Nephron (organoid): ENCODE data around the gene SUMO2.

Experiments
- H3K27ac Mint-ChIP-seq, 3 experiments: 2 replicates each; pipeline ENCODE4 v1.8.0; 2020; ENCODE audit warnings: mixed read lengths in 3 of 3, mild to moderate bottlenecking in 2 of 3, moderate library complexity in 1 of 3
- H3K27me3 Mint-ChIP-seq: 2 replicates; pipeline ENCODE4 v1.8.0; 2021; ENCODE audit warnings: low read depth, mild to moderate bottlenecking, moderate library complexity, mixed read lengths
- H3K36me3 Mint-ChIP-seq: 2 replicates; pipeline ENCODE4 v1.8.0; 2020; ENCODE audit warnings: low read depth, mixed read lengths
- H3K4me1 Mint-ChIP-seq: 2 replicates; pipeline ENCODE4 v1.8.0; 2020; ENCODE audit warnings: mixed read lengths
- H3K4me3 Mint-ChIP-seq, 3 experiments: 2 replicates each; pipeline ENCODE4 v1.8.0; 2020; ENCODE audit warnings: mild to moderate bottlenecking in 3 of 3, mixed read lengths in 3 of 3, moderate library complexity in 2 of 3
- H3K9me3 Mint-ChIP-seq: 2 replicates; pipeline ENCODE4 v1.8.0; 2020; ENCODE audit warnings: mixed read lengths
- TF ChIP-seq, protein P1 (sequence below), 3 experiments: fragments of 200-600 bp; sonication (generic); IDR thresholded peaks; one replicate each; pipeline ENCODE4 v1.5.0; 2021; ENCODE audit warnings: antibody characterized with exemption in 3 of 3; ENCODE audit not compliant: unreplicated experiment in 3 of 3

SUMO2 gene

DNA sequence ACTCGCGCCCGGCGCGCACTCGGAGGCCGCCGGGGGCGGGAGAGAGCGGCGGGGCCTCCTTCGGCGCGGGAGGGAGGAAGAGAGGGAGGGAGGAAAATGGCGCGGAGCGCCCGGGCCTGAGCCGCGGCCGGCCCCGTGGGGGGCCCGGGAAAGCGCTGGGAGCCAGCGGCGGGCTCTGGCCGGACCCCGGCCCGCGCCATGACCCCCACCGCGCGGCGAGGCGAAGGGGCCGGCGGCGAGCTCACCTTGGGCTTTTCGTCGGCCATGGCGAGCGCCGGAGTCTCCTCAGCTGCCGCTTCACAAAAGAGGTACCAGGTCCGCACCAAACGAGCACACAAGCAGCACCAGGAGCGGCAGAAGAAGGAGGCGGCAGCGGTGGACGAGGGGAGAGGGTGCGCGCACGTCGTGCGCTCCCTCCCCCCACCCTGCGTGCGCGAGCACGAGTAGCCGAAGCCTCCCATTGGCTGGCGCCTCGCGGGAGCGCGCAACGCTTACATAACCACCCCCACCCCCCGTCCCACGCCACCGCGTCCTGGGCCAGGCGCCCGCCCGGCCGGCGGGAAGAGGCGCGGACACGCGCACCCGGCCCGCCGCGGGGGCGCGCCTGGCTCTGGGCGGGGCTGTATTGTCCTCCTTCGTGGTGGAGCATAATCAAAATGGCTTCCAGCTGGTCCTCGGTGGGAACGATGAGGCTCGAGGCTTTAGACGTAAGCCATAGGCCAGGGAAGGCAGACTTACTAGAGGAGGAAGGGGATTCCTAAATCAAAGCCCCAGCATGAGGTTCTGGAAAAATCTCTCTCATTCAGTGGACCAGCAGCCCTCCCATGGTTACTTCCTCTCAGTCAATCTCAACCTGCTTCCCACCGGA lies at the start of gene SUMO2:
TSS of gene SUMO2 (minus strand) at position 391 of the 868 bp plus-strand sequence. CDS start at position 266, 125 bp downstream.
- Mint-ChIP-seq H3K36me3 (peaks cover 15% of the 10 kb centered on the region), H3K4me3 (peak within 1 kb of the TSS; percentile 86 to 89 (median 87)), H3K27me3 (no peaks in the 10 kb centered on the region), H3K9me3 (no peaks in the 10 kb centered on the region), H3K27ac (peak within 1 kb of the TSS; percentile 88 to 96 (median 94)), H3K4me1 (peaks cover 28% of the 10 kb centered on the region)
- TF ChIP-seq, protein P1, sequence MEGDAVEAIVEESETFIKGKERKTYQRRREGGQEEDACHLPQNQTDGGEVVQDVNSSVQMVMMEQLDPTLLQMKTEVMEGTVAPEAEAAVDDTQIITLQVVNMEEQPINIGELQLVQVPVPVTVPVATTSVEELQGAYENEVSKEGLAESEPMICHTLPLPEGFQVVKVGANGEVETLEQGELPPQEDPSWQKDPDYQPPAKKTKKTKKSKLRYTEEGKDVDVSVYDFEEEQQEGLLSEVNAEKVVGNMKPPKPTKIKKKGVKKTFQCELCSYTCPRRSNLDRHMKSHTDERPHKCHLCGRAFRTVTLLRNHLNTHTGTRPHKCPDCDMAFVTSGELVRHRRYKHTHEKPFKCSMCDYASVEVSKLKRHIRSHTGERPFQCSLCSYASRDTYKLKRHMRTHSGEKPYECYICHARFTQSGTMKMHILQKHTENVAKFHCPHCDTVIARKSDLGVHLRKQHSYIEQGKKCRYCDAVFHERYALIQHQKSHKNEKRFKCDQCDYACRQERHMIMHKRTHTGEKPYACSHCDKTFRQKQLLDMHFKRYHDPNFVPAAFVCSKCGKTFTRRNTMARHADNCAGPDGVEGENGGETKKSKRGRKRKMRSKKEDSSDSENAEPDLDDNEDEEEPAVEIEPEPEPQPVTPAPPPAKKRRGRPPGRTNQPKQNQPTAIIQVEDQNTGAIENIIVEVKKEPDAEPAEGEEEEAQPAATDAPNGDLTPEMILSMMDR (IDR thresholded peaks at IDR 0.05; ENCODE audit: unreplicated experiment in 3 of 3) = peak in 1 of 3 experiments; percentile 21

DNA sequence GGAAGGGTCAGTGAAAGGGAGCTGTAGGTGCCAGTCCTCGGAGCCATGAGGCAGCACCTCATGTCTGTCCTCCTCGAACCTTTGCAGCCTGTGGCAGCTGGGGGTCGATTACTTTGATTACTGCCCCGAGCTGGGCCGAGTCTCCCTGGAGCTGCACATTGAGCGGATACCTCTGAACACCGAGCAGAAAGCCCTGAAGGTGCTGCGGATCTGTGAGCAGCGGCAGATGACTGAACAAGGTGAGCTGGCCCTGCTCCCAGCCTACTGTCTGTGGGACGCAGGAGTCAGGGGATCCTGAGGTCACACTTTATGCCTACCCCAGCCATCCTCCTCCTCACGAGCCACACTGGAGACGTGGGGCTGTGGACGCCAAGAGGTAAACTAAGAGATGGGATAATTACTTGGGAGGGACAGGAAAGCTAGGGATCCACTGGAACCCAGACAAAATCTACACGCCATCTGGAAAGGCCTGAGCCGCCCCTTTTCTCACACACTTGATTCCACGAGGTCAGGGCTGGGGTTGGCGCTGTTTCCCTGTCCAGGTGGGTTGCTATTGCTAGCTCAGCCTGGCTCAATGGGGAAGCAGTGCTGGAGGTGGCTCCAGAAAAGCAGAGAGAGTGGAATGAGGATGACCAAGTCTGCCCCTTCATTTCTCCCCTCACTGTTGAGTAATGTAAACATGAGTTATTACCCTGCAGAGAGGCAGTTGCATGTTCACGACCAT lies 49.1 kb upstream of the SUMO2 start:
- peaks cover 65% of the 10 kb centered on the region for H3K36me3 Mint-ChIP-seq
- H3K4me1 Mint-ChIP-seq = no peaks in the 10 kb centered on the region
- H3K27ac Mint-ChIP-seq = no peak overlapping the region
- H3K4me3 Mint-ChIP-seq = no peak overlapping the region
- H3K9me3 Mint-ChIP-seq = no peaks in the 10 kb centered on the region
- peaks cover 3% of the 10 kb centered on the region for H3K27me3 Mint-ChIP-seq
- TF ChIP-seq, protein P1 (IDR thresholded peaks at IDR 0.05; ENCODE audit: unreplicated experiment in 3 of 3) = no peak

DNA sequence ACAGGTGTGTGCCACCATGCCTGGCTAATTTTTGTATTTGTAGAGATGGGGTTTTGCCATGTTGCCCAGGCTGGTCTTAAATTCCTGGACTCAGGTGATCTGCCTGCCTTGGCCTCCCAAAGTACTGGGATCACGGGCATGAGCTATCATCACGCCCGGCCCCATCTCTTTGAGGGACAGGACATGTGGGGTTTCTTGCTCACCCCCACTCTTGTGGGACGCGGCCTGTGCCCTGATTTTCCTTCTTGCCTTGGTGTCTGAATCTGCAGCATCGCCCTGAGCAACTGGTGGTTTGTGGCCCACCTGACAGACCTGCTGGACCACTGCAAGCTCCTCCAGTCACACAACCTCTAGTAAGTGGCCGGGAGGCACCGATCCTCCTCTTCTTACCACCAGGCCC lies 48.3 kb upstream of the SUMO2 start:
- TF ChIP-seq, protein P1 (IDR thresholded peaks at IDR 0.05; ENCODE audit: unreplicated experiment in 3 of 3) = no peak
- Mint-ChIP-seq H3K36me3 (peaks cover 64% of the 10 kb centered on the region), H3K27ac (no peak overlapping the region), H3K9me3 (no peaks in the 10 kb centered on the region), H3K4me3 (no peak overlapping the region), H3K27me3 (peaks cover 3% of the 10 kb centered on the region), H3K4me1 (no peaks in the 10 kb centered on the region)

DNA sequence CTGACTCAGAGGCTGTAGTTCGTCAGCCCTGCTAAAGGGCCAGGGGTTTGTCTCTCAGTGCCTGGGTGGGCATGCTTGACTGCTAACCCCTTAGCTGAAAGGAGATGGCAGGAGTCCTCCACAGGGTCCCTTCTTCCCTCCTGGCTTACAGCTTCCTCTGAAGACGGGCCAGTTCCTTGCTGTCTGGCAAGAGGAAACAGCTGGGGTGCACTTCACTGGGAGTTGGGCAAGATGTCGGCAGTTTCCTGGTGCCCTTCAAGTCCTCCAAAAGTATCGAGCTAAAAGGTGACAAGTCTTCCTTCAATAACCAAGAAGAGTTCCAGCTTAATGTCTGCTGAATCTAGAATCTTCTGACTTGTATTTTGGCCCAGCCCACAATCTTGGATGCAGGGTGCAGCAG lies 46.1 kb upstream of the SUMO2 start:
- Mint-ChIP-seq H3K36me3 (peaks cover 69% of the 10 kb centered on the region), H3K9me3 (no peaks in the 10 kb centered on the region), H3K27ac (no peak overlapping the region), H3K27me3 (peaks cover 2% of the 10 kb centered on the region), H3K4me1 (no peaks in the 10 kb centered on the region), H3K4me3 (no peak overlapping the region)
- TF ChIP-seq, protein P1 (IDR thresholded peaks at IDR 0.05; ENCODE audit: unreplicated experiment in 3 of 3) = no peak

DNA sequence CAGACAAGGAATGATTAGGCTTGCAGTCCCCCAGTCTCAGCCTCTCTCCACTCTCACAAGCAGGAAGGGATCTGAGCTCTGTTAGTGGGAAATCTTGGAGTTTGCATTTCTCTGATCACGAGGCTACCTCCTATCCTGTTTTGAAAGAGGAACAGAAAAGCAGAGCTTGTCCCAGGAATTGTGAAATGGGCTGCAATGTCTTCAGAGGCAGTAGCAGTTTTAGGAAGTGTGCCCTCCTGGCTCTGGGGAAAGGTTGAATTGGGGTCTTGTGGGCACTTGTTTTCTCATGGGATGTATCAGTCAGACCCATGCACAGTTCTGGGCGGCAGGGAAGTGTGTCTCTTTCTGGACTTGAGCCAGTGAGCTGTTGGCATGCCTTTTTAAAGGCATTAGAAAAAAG lies 45.5 kb upstream of the SUMO2 start:
- TF ChIP-seq, protein P1 (IDR thresholded peaks at IDR 0.05; ENCODE audit: unreplicated experiment in 3 of 3) = no peak

More for the DNA sequence above, 45.5 kb upstream of the SUMO2 start:
- no peak overlapping the region for H3K4me3 Mint-ChIP-seq
- H3K9me3 Mint-ChIP-seq = no peaks in the 10 kb centered on the region
- H3K27ac Mint-ChIP-seq = no peak overlapping the region
- H3K4me1 Mint-ChIP-seq = no peaks in the 10 kb centered on the region
- no peaks in the 10 kb centered on the region for H3K27me3 Mint-ChIP-seq
- peaks cover 72% of the 10 kb centered on the region for H3K36me3 Mint-ChIP-seq
